Ramos (cell line): ENCODE results near the gene AGAP5.
"Not testable (repeated sequence)": the region's sequence is repeated elsewhere in the genome, so short reads cannot be mapped to it uniquely, and the experiment has no call there.

Source experiments
- in situ Hi-C: fragments of 300-500 bp; cut with MboI; formaldehyde crosslinking; loops from one replicate; pipeline ENCODE4 v1.14.3; 2022; ENCODE audit warnings: low sequenced_read_pairs; ENCODE audit not compliant: unreplicated experiment

AGAP5 gene

GRCh38 chr10:73662705-73663104, 35.2 kb downstream of the AGAP5 start:
- in situ Hi-C loops = not testable (repeated sequence)

GRCh38 chr10:73655990-73656298, 42.0 kb downstream of the AGAP5 start, which contains the start of gene SYNPO2L:
SYNPO2L (minus strand) TSS chr10:73656029; CDS start chr10:73655922, 107 bp downstream.
- in situ Hi-C loops = no loop called here

- in situ Hi-C loops = no loop called here
Measured at GRCh38 chr10:73655257-73655989, 42.5 kb downstream of the AGAP5 start.

- in situ Hi-C loops = no loop called here
Measured at GRCh38 chr10:73653701-73654100, 44.2 kb downstream of the AGAP5 start.

GRCh38 chr10:73653195-73653594, 44.7 kb downstream of the AGAP5 start:
- in situ Hi-C loops = no loop called here

GRCh38 chr10:73650537-73651331, 47.2 kb downstream of the AGAP5 start:
- in situ Hi-C loops = no loop called here

- in situ Hi-C loops = loop anchor here (10.0 kb wide), 1 partner anchor 395 kb away; the partner anchor contains the start of gene MRPS16
Measured at GRCh38 chr10:73649876-73650536, 47.9 kb downstream of the AGAP5 start.

- in situ Hi-C loops = loop anchor here (10.0 kb wide), 1 partner anchor 394 kb away; the partner anchor contains the start of gene MRPS16
Measured at GRCh38 chr10:73648975-73649829, 48.7 kb downstream of the AGAP5 start.

- in situ Hi-C loops = loop anchor here (10.0 kb wide), 1 partner anchor 393 kb away; the partner anchor contains the start of gene MRPS16
Measured at GRCh38 chr10:73647875-73648651, 49.8 kb downstream of the AGAP5 start.

- in situ Hi-C loops = loop anchor here (10.0 kb wide), 1 partner anchor 393 kb away; the partner anchor contains the start of gene MRPS16
Measured at GRCh38 chr10:73647211-73647874, 50.6 kb downstream of the AGAP5 start.

GRCh38 chr10:73646598-73647041, 51.3 kb downstream of the AGAP5 start:
- in situ Hi-C loops = loop anchor here (10.0 kb wide), 1 partner anchor 392 kb away; the partner anchor contains the start of gene MRPS16

- in situ Hi-C loops = loop anchor here (10.0 kb wide), 1 partner anchor 390 kb away; the partner anchor contains the start of gene MRPS16
Measured at GRCh38 chr10:73645251-73645650, 52.7 kb downstream of the AGAP5 start.

- in situ Hi-C loops = loop anchor here (5.0 to 10.0 kb wide), 2 partner anchors 107 to 390 kb away; partner anchors contain the start of gene MRPS16
Measured at GRCh38 chr10:73644767-73645166, 53.1 kb downstream of the AGAP5 start.

GRCh38 chr10:73644015-73644743, 53.7 kb downstream of the AGAP5 start:
- in situ Hi-C loops = loop anchor here (5.0 to 10.0 kb wide), 2 partner anchors 107 to 389 kb away; partner anchors contain the start of gene MRPS16

GRCh38 chr10:73643362-73643761, 54.5 kb downstream of the AGAP5 start:
- in situ Hi-C loops = loop anchor here (5.0 to 10.0 kb wide), 2 partner anchors 106 to 389 kb away; partner anchors contain the start of gene MRPS16

GRCh38 chr10:73641328-73642060, 56.4 kb downstream of the AGAP5 start, which contains the start of gene MYOZ1:
MYOZ1 (minus strand) TSS chr10:73641474; CDS start chr10:73640017, 1,457 bp downstream.
- in situ Hi-C loops = loop anchor here (5.0 to 10.0 kb wide), 2 partner anchors 104 to 387 kb away; partner anchors contain the start of gene MRPS16
